ENCODE data around the gene BCL2L15. TPM values are rescaled to one million over a fixed set of nuclear protein-coding genes. Genes with fewer than 3 reads are reported as not detected.

Gene BCL2L15
- polyA plus RNA-seq, 4 donors: 14.8 to 214 (median 132) TPM

GRCh38 chr1:113930499-113931161, 43.2 kb upstream of the BCL2L15 start:
- no peaks in the 10 kb centered on the region for H3K9me3 ChIP-seq (ENCODE audit: control insufficient read depth in 2 of 2, insufficient read depth in 1 of 2, low read depth in 1 of 2, low read length in 1 of 2)
- no peaks in the 10 kb centered on the region for H3K36me3 ChIP-seq (ENCODE audit: control insufficient read depth in 3 of 3, insufficient read depth in 2 of 3, low read depth in 1 of 3, low read length in 3 of 3)
- H3K27ac ChIP-seq (ENCODE audit: low read depth in 1 of 3, low read length in 2 of 3): peak overlapping the region; percentile 73 to 99 (median 91)
- H3K27me3 ChIP-seq (ENCODE audit: control insufficient read depth in 3 of 3, insufficient read depth in 3 of 3, low read length in 3 of 3): no peaks in the 10 kb centered on the region
- FAIRE-seq (no peak), DNase-seq (peak; percentile 40 to 75)
- peak overlapping the region; percentile 69 to 87 (median 87) for H3K4me3 ChIP-seq (ENCODE audit: low read depth in 1 of 3, low read length in 3 of 3)
- 0 to 1% (median 1%) methylated on average over 8 of the region's 8 CpGs for WGBS, 3 donors
- peaks cover 2 to 15% (median 8%) of the 10 kb centered on the region in 3 donors for H3K4me1 ChIP-seq (ENCODE audit: control insufficient read depth in 3 of 3, insufficient read depth in 2 of 3, low read depth in 1 of 3, low read length in 2 of 3)

DNA sequence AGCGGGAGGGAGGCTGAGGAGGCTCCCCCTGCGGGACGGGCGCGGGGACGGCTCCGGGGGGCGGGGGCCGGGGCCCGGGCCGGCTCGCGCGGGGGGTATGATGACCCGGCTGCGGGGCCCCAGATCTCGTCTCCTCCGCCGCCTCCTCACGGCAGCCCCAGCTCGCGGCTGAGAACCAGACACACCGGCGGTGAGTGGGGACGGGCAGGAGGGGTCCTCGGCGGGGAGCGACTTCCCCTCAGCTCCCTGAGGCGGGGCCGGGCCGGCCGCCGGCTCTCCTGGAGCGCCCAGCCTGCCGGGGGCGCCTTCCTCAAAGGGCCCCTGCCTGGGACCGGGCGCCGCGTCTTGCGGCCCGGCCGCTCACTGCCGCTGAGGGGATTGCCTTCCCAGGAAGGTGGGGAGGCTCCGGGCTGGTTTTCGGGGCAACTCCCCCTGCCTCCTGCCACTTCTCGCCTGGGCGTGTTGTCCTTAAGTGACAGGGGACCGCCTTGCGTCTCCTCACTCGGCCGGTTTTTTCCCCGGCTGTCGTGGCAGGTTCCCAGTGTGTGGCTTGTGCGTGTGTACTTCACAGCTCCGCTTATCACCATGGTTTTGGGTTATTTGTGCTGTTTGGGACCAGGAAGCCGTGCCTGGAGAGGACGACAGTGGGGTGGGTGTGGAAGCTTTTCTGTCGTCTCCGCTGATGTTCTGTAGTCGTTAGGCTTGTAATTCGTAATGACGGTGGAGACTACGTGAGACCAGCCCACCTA, 42.5 kb upstream of the BCL2L15 start:
- no peaks in the 10 kb centered on the region for H3K9me3 ChIP-seq (ENCODE audit: control insufficient read depth in 2 of 2, insufficient read depth in 1 of 2, low read depth in 1 of 2, low read length in 1 of 2)
- H3K4me1 ChIP-seq (ENCODE audit: control insufficient read depth in 3 of 3, insufficient read depth in 2 of 3, low read depth in 1 of 3, low read length in 2 of 3): peaks cover 2 to 15% (median 8%) of the 10 kb centered on the region in 3 donors
- no peak for FAIRE-seq
- no peaks in the 10 kb centered on the region for H3K27me3 ChIP-seq (ENCODE audit: control insufficient read depth in 3 of 3, insufficient read depth in 3 of 3, low read length in 3 of 3)
- peak overlapping the region; percentile 73 to 99 (median 91) for H3K27ac ChIP-seq (ENCODE audit: low read depth in 1 of 3, low read length in 2 of 3)
- WGBS, 3 donors: 0 to 1% (median 0%) methylated on average over 41 to 64 of the region's 64 CpGs
- H3K36me3 ChIP-seq (ENCODE audit: control insufficient read depth in 3 of 3, insufficient read depth in 2 of 3, low read depth in 1 of 3, low read length in 3 of 3): no peaks in the 10 kb centered on the region
- DNase-seq: peak; percentile 54 to 79
- peak overlapping the region; percentile 69 to 87 (median 87) for H3K4me3 ChIP-seq (ENCODE audit: low read depth in 1 of 3, low read length in 3 of 3)

DNA sequence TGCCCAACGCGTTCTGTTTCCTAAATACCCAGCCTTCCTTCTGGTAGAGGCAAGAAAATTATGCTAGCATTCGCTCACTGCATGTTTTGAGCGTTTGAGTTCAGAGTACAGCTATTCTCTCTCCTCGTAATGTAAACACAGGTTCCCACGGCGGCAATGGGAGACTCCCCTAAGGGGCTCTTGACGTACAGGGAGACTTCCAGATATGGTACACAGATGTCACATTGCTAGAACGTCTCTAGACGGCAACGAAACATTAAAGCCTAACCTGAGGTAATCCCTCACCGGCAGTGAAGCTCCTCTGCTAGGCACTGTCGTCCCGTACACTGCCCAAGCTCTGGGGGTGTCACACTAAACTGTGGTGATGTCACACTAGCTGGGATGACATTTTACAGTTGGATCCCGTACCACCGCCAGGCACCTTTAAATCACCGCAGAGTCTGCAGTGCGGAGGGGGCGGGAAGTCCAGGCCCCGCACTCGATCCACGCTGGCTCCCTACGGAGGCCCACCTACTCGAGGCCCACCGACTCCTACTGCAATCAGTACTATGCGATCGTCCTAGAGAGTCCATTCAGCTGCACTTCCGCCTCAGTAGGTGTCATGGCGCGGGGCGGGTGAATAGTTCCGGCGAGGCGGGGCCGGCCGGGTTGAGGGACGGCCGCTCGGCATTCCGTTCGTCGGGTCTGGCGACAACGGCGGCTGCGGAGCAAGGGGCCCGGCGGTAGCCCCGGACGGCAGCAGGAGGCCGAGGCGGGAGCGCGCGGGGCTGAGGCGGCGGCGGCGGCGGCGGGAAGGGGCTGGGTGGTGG, 41.8 kb upstream of the BCL2L15 start, which contains the start of gene HIPK1:
Gene HIPK1 (plus strand): TSS at position 384 of the 809 bp plus-strand sequence.
- H3K27me3 ChIP-seq (ENCODE audit: control insufficient read depth in 3 of 3, insufficient read depth in 3 of 3, low read length in 3 of 3): no peaks in the 10 kb centered on the region
- no peaks in the 10 kb centered on the region for H3K36me3 ChIP-seq (ENCODE audit: control insufficient read depth in 3 of 3, insufficient read depth in 2 of 3, low read depth in 1 of 3, low read length in 3 of 3)
- no peaks in the 10 kb centered on the region for H3K9me3 ChIP-seq (ENCODE audit: control insufficient read depth in 2 of 2, insufficient read depth in 1 of 2, low read depth in 1 of 2, low read length in 1 of 2)
- 0 to 1% (median 0%) methylated on average over 34 to 61 of the region's 61 CpGs for WGBS, 3 donors
- FAIRE-seq: no peak
- DNase-seq: peak; percentile 93 to 98
- H3K27ac ChIP-seq (ENCODE audit: low read depth in 1 of 3, low read length in 2 of 3): peak within 1 kb of the TSS; percentile 73 to 99 (median 91)
- peak within 1 kb of the TSS; percentile 69 to 87 (median 87) for H3K4me3 ChIP-seq (ENCODE audit: low read depth in 1 of 3, low read length in 3 of 3)
- H3K4me1 ChIP-seq (ENCODE audit: control insufficient read depth in 3 of 3, insufficient read depth in 2 of 3, low read depth in 1 of 3, low read length in 2 of 3): peaks cover 2 to 15% (median 8%) of the 10 kb centered on the region in 3 donors

DNA sequence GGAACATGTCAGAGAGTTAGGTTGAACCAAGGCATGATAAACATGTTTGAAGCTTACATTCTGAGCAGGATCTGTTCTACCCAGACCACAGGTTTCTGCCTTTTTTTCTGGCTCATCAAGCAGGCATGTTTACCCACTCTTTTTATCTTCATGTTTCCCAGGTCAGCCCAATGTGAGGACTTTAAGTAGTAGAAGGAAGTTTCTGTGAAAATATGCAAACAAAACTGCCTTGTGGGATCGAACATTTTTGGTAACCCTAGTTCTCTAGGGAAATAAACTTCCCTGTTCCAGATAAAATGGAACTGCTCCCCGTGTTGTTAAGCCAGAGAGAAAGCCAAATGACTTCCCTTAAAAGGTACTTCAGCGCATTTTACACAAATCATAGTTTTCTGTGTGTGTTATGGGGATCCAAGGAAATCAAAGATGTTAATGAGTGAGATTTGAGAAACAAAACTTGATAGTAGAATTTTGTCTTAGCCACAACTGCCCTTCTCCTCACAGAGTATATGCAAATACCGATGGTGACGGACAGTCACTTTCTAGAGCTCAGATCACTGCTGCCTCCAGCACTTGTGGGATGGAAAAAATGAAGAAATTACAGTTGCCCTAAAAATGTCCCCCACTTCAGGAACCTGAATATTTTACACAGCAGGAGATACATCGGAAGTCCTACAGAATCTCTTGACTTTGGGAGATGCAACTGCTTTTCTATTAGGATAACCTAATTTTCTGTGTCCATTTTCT, 41.0 kb upstream of the BCL2L15 start:
- WGBS, 3 donors: 6 to 12% (median 10%) methylated on average over 6 of the region's 6 CpGs
- no peak for FAIRE-seq
- Histone ChIP-seq H3K4me1 (ENCODE audit: control insufficient read depth in 3 of 3, insufficient read depth in 2 of 3, low read depth in 1 of 3, low read length in 2 of 3) (peaks cover 2 to 15% (median 4%) of the 10 kb centered on the region in 3 donors), H3K27ac (ENCODE audit: low read depth in 1 of 3, low read length in 2 of 3) (peak overlapping the region; percentile 73 to 99 (median 91)), H3K4me3 (ENCODE audit: low read depth in 1 of 3, low read length in 3 of 3) (peak overlapping the region; percentile 69 to 87 (median 87)), H3K27me3 (ENCODE audit: control insufficient read depth in 3 of 3, insufficient read depth in 3 of 3, low read length in 3 of 3) (no peaks in the 10 kb centered on the region), H3K36me3 (ENCODE audit: control insufficient read depth in 3 of 3, insufficient read depth in 2 of 3, low read depth in 1 of 3, low read length in 3 of 3) (no peaks in the 10 kb centered on the region), H3K9me3 (ENCODE audit: control insufficient read depth in 2 of 2, insufficient read depth in 1 of 2, low read depth in 1 of 2, low read length in 1 of 2) (no peaks in the 10 kb centered on the region)
- peak in 1 of 2 donors; percentile 12 for DNase-seq

DNA sequence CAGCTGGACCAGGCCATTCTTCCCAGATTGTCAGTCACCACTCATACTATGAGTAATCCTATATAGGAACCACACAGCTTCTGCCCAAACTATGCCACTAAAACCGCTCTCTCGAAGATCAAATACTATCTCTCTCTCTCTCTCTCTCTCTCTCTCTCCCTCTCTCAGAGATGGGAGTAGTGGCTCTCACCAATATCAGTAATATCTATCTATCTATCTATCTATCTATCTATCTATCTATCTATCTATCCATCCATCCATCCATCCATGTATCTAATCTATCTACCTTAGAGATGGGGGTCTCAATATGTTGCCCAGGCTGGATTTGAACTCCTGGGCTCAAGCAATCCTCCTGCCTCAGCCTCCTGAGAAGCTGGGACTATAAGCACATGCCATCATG, 37.1 kb upstream of the BCL2L15 start:
- no peak overlapping the region for H3K27ac ChIP-seq (ENCODE audit: low read depth in 1 of 3, low read length in 2 of 3)
- peaks cover 0 to 7% (median 4%) of the 10 kb centered on the region in 3 donors for H3K4me1 ChIP-seq (ENCODE audit: control insufficient read depth in 3 of 3, insufficient read depth in 2 of 3, low read depth in 1 of 3, low read length in 2 of 3)
- no peak for FAIRE-seq

DNA sequence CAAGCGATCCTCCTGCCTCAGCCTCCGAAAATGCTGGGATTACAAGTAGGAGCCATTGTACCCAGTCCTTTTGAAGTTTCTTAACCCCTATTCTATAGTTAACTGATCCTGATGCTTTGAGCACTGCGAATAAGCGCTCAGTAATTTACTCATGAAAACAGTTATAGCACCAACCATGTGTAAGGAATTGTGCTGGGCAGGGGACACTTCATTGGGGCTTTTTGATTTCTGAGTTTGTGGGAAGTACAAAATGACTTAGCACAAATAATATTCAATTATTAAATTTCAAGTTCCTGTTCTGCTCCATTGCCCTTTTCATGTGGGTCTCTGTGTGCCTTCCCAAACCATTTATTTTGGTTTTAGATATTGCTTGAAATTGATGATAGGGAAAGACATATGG, 35.6 kb upstream of the BCL2L15 start:
- H3K4me1 ChIP-seq (ENCODE audit: control insufficient read depth in 3 of 3, insufficient read depth in 2 of 3, low read depth in 1 of 3, low read length in 2 of 3): peaks cover 0 to 4% (median 0%) of the 10 kb centered on the region in 3 donors
- DNase-seq (no peak), FAIRE-seq (no peak)
- no peak overlapping the region for H3K4me3 ChIP-seq (ENCODE audit: low read depth in 1 of 3, low read length in 3 of 3)
- WGBS, 3 donors: 79 to 95% (median 94%) methylated on average over 4 of the region's 4 CpGs
- H3K9me3 ChIP-seq (ENCODE audit: control insufficient read depth in 2 of 2, insufficient read depth in 1 of 2, low read depth in 1 of 2, low read length in 1 of 2): no peaks in the 10 kb centered on the region
- no peak overlapping the region for H3K27ac ChIP-seq (ENCODE audit: low read depth in 1 of 3, low read length in 2 of 3)
- no peaks in the 10 kb centered on the region for H3K36me3 ChIP-seq (ENCODE audit: control insufficient read depth in 3 of 3, insufficient read depth in 2 of 3, low read depth in 1 of 3, low read length in 3 of 3)
- no peaks in the 10 kb centered on the region for H3K27me3 ChIP-seq (ENCODE audit: control insufficient read depth in 3 of 3, insufficient read depth in 3 of 3, low read length in 3 of 3)

More for the DNA sequence above, 37.1 kb upstream of the BCL2L15 start:
- Histone ChIP-seq H3K4me3 (ENCODE audit: low read depth in 1 of 3, low read length in 3 of 3) (no peak overlapping the region), H3K27me3 (ENCODE audit: control insufficient read depth in 3 of 3, insufficient read depth in 3 of 3, low read length in 3 of 3) (no peaks in the 10 kb centered on the region), H3K36me3 (ENCODE audit: control insufficient read depth in 3 of 3, insufficient read depth in 2 of 3, low read depth in 1 of 3, low read length in 3 of 3) (no peaks in the 10 kb centered on the region), H3K9me3 (ENCODE audit: control insufficient read depth in 2 of 2, insufficient read depth in 1 of 2, low read depth in 1 of 2, low read length in 1 of 2) (no peaks in the 10 kb centered on the region)
- WGBS, 3 donors: 93 to 100% (median 95%) methylated on average over 2 of the region's 2 CpGs
- DNase-seq: no peak

DNA sequence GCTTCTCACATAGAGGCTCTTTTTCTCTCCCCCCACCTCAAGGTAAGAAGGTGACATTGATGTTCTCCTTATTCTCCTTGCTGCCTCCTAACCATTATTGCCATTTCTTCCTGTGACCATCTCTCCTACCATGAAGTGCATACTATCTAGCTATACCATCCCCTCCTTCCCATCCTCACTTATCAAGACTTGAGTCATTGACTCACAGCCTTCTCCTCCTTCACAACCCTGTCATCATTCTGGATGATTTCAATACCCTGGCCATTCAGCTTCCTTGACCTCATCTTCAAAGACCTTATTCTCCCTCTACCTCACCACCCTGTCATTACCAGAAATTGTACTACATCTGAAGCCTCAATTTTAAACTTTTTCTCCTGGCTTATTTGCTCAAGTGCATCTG, 30.9 kb upstream of the BCL2L15 start:
- H3K9me3 ChIP-seq (ENCODE audit: control insufficient read depth in 2 of 2, insufficient read depth in 1 of 2, low read depth in 1 of 2, low read length in 1 of 2): no peaks in the 10 kb centered on the region
- H3K4me1 ChIP-seq (ENCODE audit: control insufficient read depth in 3 of 3, insufficient read depth in 2 of 3, low read depth in 1 of 3, low read length in 2 of 3): no peaks in the 10 kb centered on the region
- no peak overlapping the region for H3K27ac ChIP-seq (ENCODE audit: low read depth in 1 of 3, low read length in 2 of 3)
- FAIRE-seq: no peak
- no peaks in the 10 kb centered on the region for H3K27me3 ChIP-seq (ENCODE audit: control insufficient read depth in 3 of 3, insufficient read depth in 3 of 3, low read length in 3 of 3)
- peaks cover 0 to 4% (median 0%) of the 10 kb centered on the region in 3 donors for H3K36me3 ChIP-seq (ENCODE audit: control insufficient read depth in 3 of 3, insufficient read depth in 2 of 3, low read depth in 1 of 3, low read length in 3 of 3)
- no peak overlapping the region for H3K4me3 ChIP-seq (ENCODE audit: low read depth in 1 of 3, low read length in 3 of 3)
- no peak for DNase-seq

Data from small intestine (tissue), 7 donors.